GM13976 (cell line): Measurements from ENCODE around the gene SPAG7.

ENCODE experiments used
- DNase-seq: peaks from one replicate; pipeline ENCODE4 v3.0.0; 2012; ENCODE audit warnings: low spot score
- CTCF ChIP-seq: IDR thresholded peaks from 2 replicates; pipeline ENCODE4 v1.5.1; 2012; ENCODE audit warnings: borderline replicate concordance, mild to moderate bottlenecking; ENCODE audit not compliant: insufficient read depth; ENCODE audit errors: extremely low read depth, missing control alignments, control extremely low read depth
- in situ Hi-C: fragments of 300-500 bp; cut with MboI; formaldehyde crosslinking; loops from one replicate; pipeline ENCODE4 v1.12.0; 2022; ENCODE audit warnings: low sequenced_read_pairs, mixed read lengths, inconsistent platforms; ENCODE audit not compliant: unreplicated experiment

Gene SPAG7

GRCh38 chr17:4945944-4946280, 21.7 kb downstream of the SPAG7 start:
- in situ Hi-C loops: no loop called here
- no peak for DNase-seq
- no peak for TF ChIP-seq CTCF

- DNase-seq: peak; percentile 76
- no peak for TF ChIP-seq CTCF
- in situ Hi-C loops: no loop called here
Observed at GRCh38 chr17:4945176-4945943, 22.3 kb downstream of the SPAG7 start.

GRCh38 chr17:4944554-4945175, 23.0 kb downstream of the SPAG7 start:
- TF ChIP-seq CTCF: no peak
- in situ Hi-C loops: no loop called here
- DNase-seq: no peak

GRCh38 chr17:4944163-4944553, 23.5 kb downstream of the SPAG7 start:
- in situ Hi-C loops: no loop called here
- no peak for DNase-seq
- TF ChIP-seq CTCF: no peak

GRCh38 chr17:4942760-4943508, 24.7 kb downstream of the SPAG7 start:
- no peak for DNase-seq
- in situ Hi-C loops: no loop called here
- TF ChIP-seq CTCF: no peak

GRCh38 chr17:4941319-4941610, 26.4 kb downstream of the SPAG7 start:
- in situ Hi-C loops: no loop called here
- no peak for TF ChIP-seq CTCF
- no peak for DNase-seq
